GM12865 (cell line): ENCODE data around the gene C5.

Experiments
- DNase-seq: peaks from one replicate; pipeline ENCODE4 v3.0.0; 2010; ENCODE audit warnings: low read depth
- H3K4me3 ChIP-seq: 2 replicates; pipeline ENCODE4 v1.5.1; 2011; ENCODE audit warnings: mild to moderate bottlenecking, low read depth, low read length, control low read depth
- CTCF ChIP-seq: IDR thresholded peaks from 2 replicates; pipeline ENCODE4 v1.5.1; 2011; ENCODE audit warnings: low read length, control low read depth, low read depth, inconsistent platforms; ENCODE audit not compliant: insufficient read depth; ENCODE audit errors: missing control alignments

C5 gene

GRCh38 chr9:120960001-120960400 lies 90.1 kb downstream of the C5 start:
- no peak for DNase-seq
- no peak overlapping the region for H3K4me3 ChIP-seq
- TF ChIP-seq CTCF, result no peak

- no peak for TF ChIP-seq CTCF
- H3K4me3 ChIP-seq, result no peak overlapping the region
- DNase-seq, result no peak
These were observed 93.2 kb downstream of the C5 start for GRCh38 chr9:120956862-120957261.

- DNase-seq, result no peak
- no peak overlapping the region for H3K4me3 ChIP-seq
- no peak for TF ChIP-seq CTCF
These were observed 98.0 kb downstream of the C5 start for GRCh38 chr9:120951960-120952618.

GRCh38 chr9:120950421-120951388 lies 99.4 kb downstream of the C5 start:
- no peak for DNase-seq
- H3K4me3 ChIP-seq, result no peak overlapping the region
- TF ChIP-seq CTCF, result no peak

DNA sequence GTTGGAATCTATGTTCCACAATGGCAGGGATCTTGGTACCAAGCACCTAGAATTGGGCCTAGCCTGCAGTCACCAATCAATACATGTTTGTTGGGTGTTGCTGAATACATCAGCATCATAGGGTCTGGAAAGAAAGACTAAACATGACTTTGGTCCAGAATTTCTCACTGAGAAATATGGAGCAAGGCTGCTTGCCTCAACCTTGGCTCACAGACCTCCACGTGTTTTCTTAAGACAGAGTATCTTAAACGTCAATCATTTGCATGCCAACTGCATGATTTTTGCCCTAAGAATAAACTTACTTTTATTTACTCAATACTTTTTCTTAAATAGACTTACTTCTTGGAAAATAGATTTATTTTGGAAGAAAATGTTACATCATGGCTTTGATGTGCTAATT lies 100.8 kb downstream of the C5 start:
- H3K4me3 ChIP-seq, result no peak overlapping the region
- no peak for TF ChIP-seq CTCF
- no peak for DNase-seq

GRCh38 chr9:120948824-120949223 lies 101.3 kb downstream of the C5 start:
- H3K4me3 ChIP-seq, result no peak overlapping the region
- DNase-seq, result no peak
- no peak for TF ChIP-seq CTCF
